NCI-H2107 treated with DMSO at 0.1 percent for 48 hours (cell line): ENCODE results near the gene TSPEAR.

ENCODE experiments used
- DNase-seq: peaks from one replicate; lab custom pipeline; 2025; ENCODE audit not compliant: unreplicated experiment; lab: John Stamatoyannopoulos, UW

TSPEAR gene

GRCh38 chr21:44711327-44712202 lies at the start of gene TSPEAR:
TSPEAR (minus strand) TSS chr21:44711572; CDS start chr21:44711514, 58 bp downstream.
- DNase-seq: peak; percentile 67

GRCh38 chr21:44760376-44760775 lies 49.0 kb upstream of the TSPEAR start:
- no peak for DNase-seq

- DNase-seq: no peak
Observed at GRCh38 chr21:44759628-44760285, 48.4 kb upstream of the TSPEAR start.

- no peak for DNase-seq
Observed at GRCh38 chr21:44758781-44759627, 47.6 kb upstream of the TSPEAR start.

- DNase-seq: no peak
Observed at GRCh38 chr21:44758141-44758561, 46.8 kb upstream of the TSPEAR start.

GRCh38 chr21:44757731-44758130 lies 46.4 kb upstream of the TSPEAR start:
- DNase-seq: no peak

- DNase-seq: no peak
Observed at GRCh38 chr21:44756423-44757185, 45.2 kb upstream of the TSPEAR start.

GRCh38 chr21:44755227-44755626 lies 43.9 kb upstream of the TSPEAR start:
- no peak for DNase-seq

GRCh38 chr21:44753357-44753756 lies 42.0 kb upstream of the TSPEAR start:
- DNase-seq: no peak

- DNase-seq: peak; percentile 53
Observed at GRCh38 chr21:44752671-44753235, 41.4 kb upstream of the TSPEAR start.

- no peak for DNase-seq
Observed at GRCh38 chr21:44751799-44752636, 40.6 kb upstream of the TSPEAR start.

GRCh38 chr21:44751186-44751798 lies 39.9 kb upstream of the TSPEAR start:
- no peak for DNase-seq

- DNase-seq: no peak
Observed at GRCh38 chr21:44750675-44751025, 39.3 kb upstream of the TSPEAR start.

- DNase-seq: no peak
Observed at GRCh38 chr21:44749759-44750674, 38.6 kb upstream of the TSPEAR start.

GRCh38 chr21:44749116-44749758 lies 37.9 kb upstream of the TSPEAR start:
- no peak for DNase-seq

- DNase-seq: no peak
Observed at GRCh38 chr21:44748621-44749020, 37.2 kb upstream of the TSPEAR start.

- DNase-seq: peak; percentile 82
Observed at GRCh38 chr21:44742418-44743153, 31.2 kb upstream of the TSPEAR start.
